SK-MEL-5 (cell line): Measurements from ENCODE around the gene EBF3. TPM values are rescaled to one million over a fixed set of nuclear protein-coding genes. Genes with fewer than 3 reads are reported as not detected.

Source experiments
- DNase-seq: peaks from one replicate; pipeline ENCODE4 v3.0.0-alpha.2; 2016; ENCODE audit warnings: low read depth, low spot score
- in situ Hi-C: cut with HindIII; loops from 2 replicates; pipeline ENCODE4 v1.10.0; 2016; ENCODE audit warnings: low sequenced_read_pairs, high pct_unique_total_duplicates, low pct_unique_long_range_greater_than_20kb
- total RNA-seq: library from RNA; depleted of rRNA; stranded (reverse); fragments of >200 nt; shearing (Covaris generic); gene quantifications from 2 replicates; pipeline ENCODE4 v1.2.3, GENCODE V29; 2014

Gene EBF3
- total RNA-seq, 1 experiment from 2014 or later: 23.6 TPM

- in situ Hi-C loops: no loop called here
- no peak for DNase-seq
Observed at GRCh38 chr10:129912166-129912917, 51.7 kb downstream of the EBF3 start.

GRCh38 chr10:129911451-129912165, 52.5 kb downstream of the EBF3 start:
- DNase-seq: no peak
- in situ Hi-C loops: no loop called here

- in situ Hi-C loops: no loop called here
- no peak for DNase-seq
Observed at GRCh38 chr10:129910861-129911260, 53.2 kb downstream of the EBF3 start.

GRCh38 chr10:129909531-129910256, 54.4 kb downstream of the EBF3 start:
- no peak for DNase-seq
- in situ Hi-C loops: no loop called here

GRCh38 chr10:129909080-129909479, 55.0 kb downstream of the EBF3 start:
- no peak for DNase-seq
- in situ Hi-C loops: no loop called here

- in situ Hi-C loops: no loop called here
- DNase-seq: no peak
Observed at GRCh38 chr10:129908406-129908805, 55.7 kb downstream of the EBF3 start.

- in situ Hi-C loops: no loop called here
- no peak for DNase-seq
Observed at GRCh38 chr10:129905553-129905952, 58.5 kb downstream of the EBF3 start.

- in situ Hi-C loops: no loop called here
Observed at GRCh38 chr10:129904323-129904722, 59.8 kb downstream of the EBF3 start.

GRCh38 chr10:129901389-129902006, 62.6 kb downstream of the EBF3 start:
- in situ Hi-C loops: no loop called here
- DNase-seq: no peak

More at GRCh38 chr10:129904323-129904722, 59.8 kb downstream of the EBF3 start:
- no peak for DNase-seq

- no peak for DNase-seq
- in situ Hi-C loops: no loop called here
Observed at GRCh38 chr10:129900825-129901224, 63.2 kb downstream of the EBF3 start.

GRCh38 chr10:129899276-129900130, 64.6 kb downstream of the EBF3 start:
- peak; percentile 49 for DNase-seq
- in situ Hi-C loops: no loop called here

- DNase-seq: no peak
- in situ Hi-C loops: no loop called here
Observed at GRCh38 chr10:129898706-129899268, 65.3 kb downstream of the EBF3 start.

- no peak for DNase-seq
- in situ Hi-C loops: no loop called here
Observed at GRCh38 chr10:129897871-129898626, 66.0 kb downstream of the EBF3 start.

GRCh38 chr10:129896860-129897200, 67.2 kb downstream of the EBF3 start:
- in situ Hi-C loops: no loop called here
- no peak for DNase-seq

GRCh38 chr10:129896136-129896859, 67.8 kb downstream of the EBF3 start:
- in situ Hi-C loops: no loop called here
- DNase-seq: no peak

- in situ Hi-C loops: no loop called here
- no peak for DNase-seq
Observed at GRCh38 chr10:129895811-129896135, 68.3 kb downstream of the EBF3 start.
